ENCODE results near the gene MLLT3.

MLLT3 gene

GRCh38 chr9:20472342-20473045 lies 149.8 kb downstream of the MLLT3 start:
- DNase-seq, result no peak

DNA sequence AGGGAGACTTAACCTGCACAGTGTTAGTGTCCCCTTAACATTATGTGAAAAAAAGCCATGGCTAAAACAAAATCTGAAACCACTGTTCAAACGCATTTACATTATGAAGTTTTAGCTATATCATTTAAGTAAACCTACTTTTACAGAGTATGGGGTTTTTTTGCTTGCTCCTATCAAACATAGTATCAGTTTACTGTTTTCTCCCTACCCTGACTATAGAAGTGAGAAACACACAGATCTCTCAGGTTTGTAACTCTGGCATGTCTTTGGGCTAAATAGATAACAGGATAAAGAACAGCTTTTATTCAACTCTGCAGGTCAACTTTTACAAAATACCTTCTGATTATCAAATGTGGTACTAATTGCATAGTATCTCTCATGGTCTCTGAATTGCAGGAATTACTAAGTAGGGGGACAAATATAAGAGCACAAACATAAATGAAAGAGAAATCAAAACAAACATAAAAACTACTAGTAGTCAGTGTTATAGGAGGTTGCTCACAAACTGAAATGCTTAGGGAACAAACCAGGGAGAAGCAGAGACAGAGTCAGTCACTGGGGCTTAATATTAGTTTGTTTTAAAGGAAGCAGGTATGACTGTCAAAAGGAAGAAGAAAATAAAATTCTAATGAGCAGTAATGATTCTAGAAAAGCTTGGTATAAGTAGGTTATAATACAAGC lies 155.8 kb downstream of the MLLT3 start:
- DNase-seq, result no peak

GRCh38 chr9:20464242-20464641 lies 158.1 kb downstream of the MLLT3 start:
- no peak for DNase-seq

GRCh38 chr9:20463823-20464222 lies 158.5 kb downstream of the MLLT3 start:
- no peak for DNase-seq

- DNase-seq, result no peak
Observed at GRCh38 chr9:20462410-20462809, 159.9 kb downstream of the MLLT3 start.

GRCh38 chr9:20447291-20447690 lies 175.0 kb downstream of the MLLT3 start:
- DNase-seq, result no peak

- no peak for DNase-seq
Observed at GRCh38 chr9:20446248-20446647, 176.1 kb downstream of the MLLT3 start.

DNA sequence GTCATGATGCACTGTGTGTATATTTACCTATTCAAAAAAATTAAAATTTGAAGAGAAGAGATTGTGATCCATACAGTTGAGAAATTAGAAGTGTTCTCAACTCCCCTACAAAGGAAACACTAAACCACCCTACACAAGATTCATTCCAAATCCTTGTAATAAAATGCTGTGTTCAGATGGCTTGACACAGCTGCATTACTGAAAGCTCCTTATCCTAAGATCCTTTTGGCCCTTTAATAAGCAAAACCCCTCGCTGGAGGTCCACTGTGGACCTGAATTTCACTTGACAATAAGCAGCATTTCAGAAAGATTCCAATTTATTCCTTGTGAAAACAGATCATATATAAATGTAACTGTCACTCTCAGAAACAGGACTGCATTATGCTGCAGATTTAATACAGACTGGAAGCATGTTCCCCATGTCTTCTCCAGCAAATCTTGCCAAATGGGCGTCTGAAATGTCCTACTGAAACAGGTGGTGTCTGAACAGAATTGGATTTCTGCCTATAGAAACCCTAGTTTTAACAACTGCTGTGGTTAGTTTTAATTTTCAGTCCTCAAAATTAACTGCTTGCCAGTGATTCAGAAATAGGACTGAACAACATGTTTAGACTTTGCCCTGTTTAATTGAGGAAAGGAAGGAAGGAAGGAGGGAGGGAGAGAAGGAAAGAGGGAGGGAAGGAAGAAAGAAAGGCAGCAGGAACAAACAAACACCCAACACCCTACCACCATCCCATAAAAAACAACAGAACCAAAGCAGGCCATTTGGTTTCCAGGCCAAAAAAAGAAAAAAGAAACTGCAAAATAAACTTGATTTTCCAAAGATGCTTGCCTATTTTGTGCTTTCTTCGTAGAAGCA lies 179.6 kb downstream of the MLLT3 start:
- no peak for DNase-seq

DNA sequence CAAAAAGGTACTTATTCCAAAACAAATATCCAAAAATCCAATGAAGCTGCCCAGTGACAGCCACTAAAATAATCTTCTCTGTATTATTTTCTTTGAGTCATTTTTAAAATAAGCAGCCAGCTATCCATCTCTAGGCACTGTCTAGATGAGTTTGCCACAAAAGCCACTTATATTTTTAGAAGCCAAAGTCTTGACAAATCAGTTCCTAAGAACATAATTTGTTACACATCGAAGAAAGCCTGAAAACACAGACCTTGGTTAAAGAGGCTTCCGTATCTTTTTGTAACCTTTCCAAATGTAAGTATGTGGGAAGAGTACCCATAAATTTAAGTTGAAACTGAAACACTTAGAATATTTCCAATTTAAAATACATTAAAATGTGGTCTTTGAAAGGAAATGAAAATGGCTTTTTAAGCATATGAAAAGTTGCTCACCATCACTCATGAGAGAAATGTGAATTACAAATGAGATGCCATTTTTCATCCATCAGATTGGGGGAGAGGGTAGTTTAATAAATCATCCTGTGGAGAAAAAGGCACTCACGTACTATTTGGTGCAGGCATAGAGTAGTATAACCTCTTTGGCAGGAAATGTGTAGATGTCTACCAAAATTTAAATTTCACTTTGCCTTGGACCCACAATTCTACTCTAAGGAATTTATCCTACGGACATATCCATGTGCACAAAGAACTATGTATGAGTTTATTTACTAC lies 180.4 kb downstream of the MLLT3 start:
- no peak for DNase-seq

DNA sequence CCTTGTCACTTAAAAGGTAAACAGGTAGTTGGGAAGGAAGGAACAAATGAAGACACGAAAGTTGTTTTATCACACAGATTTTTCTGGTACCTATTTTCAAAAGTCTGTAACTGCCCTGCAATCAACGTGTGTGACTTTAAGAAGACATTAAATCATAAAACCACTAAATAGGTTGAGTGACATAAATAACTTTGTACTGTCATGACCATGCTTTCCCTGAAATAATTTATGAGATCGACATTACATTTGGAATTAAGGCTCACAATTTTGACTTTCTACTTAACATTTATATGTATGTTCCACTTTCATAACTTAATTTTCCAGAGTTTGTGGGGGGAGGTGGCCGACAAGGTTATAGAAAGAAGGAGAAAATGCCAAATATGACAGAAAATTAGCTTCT lies 181.1 kb downstream of the MLLT3 start:
- DNase-seq, result no peak

GRCh38 chr9:20437476-20437875 lies 184.8 kb downstream of the MLLT3 start:
- DNase-seq, result no peak

DNA sequence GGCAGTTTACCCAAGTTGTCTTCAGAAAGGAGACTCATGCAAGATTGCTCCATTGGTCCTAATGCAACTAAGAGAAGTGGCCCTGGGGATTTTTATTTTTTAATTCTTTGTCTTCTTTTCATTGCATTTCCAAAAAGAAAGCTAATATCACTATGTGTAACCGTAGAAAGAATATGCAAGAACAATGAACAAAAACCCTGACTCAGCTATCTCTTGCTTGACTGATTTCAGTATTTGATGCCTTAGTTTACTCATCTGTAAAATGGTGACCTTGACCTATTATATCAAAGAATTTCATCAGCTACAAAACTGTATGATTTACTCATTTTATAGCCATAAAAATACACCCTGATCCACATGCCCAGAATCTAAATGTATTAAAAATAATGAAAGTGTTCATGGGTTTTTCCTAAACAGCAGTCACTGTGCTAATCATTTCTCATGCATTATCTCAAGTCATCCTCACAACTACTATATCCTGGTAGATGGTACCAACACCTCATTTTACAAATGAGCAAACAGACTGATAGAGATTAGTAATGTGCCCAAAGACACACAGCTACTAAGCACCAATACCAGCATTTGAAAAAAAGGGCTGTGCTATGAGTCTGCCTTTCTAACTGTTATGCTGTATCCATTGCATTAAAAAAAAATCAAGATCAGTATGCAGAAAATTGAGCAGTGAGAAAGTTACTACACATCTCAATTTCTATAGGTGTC lies 185.7 kb downstream of the MLLT3 start:
- no peak for DNase-seq

DNA sequence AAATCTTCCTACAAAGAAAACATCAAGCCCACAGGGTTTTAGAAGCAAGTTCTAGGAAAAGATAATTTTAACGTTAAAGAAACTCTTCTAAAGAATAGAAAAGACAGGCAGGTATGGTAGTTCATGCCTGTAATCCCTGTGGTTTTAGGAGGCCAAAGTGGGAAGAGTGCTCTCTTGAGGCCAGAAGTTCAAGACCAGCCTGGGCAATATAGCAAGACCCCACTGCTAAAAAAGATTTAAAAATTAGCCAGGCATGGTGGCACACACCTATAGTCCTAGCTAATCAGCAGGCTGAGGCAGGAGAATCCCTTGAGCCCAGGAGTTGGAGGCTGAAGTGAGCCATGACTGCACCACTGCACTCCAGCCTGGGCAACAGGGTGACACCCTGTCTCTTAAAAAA lies 193.3 kb downstream of the MLLT3 start:
- no peak for DNase-seq

DNA sequence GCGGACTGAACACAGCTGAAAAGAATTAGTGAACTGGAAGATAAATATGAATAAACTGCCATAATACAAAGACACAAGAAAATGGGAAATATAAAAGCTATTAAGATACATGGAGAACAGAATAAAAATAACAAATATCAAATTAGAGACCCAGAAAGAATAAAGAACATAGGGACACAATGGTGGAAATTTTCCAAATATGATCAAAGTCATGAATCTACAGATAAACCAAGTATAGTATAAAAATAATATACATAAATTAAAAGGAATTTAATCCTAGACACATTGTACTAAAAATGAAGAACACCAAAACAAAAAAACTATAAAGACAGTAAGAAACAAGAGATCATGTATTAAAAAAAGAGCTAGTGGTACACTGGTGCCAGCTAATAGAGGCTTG lies 194.9 kb downstream of the MLLT3 start:
- DNase-seq, result no peak

GRCh38 chr9:20426019-20426418 lies 196.3 kb downstream of the MLLT3 start:
- DNase-seq, result no peak

DNA sequence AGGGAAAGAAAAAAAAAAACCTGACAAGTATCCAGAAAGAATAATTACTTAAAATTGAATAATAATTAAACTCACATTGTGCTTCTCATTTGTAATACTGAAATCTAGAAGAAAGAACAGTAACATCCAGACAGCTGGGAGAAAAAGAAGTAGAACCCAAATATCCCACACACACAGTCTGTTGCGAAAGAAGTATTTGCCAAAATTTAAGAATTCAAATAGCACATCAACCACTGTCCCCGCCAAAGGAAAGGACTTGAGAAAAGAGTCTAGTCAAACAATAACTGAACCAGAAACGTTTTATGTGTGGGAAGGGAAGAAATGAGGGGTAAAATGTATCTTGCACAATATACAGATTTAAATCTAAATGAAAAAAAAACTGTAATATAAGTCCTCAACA lies 202.8 kb downstream of the MLLT3 start:
- DNase-seq, result no peak

- no peak for DNase-seq
Observed at GRCh38 chr9:20418485-20418884, 203.8 kb downstream of the MLLT3 start.

GRCh38 chr9:20417373-20418080 lies 204.8 kb downstream of the MLLT3 start:
- no peak for DNase-seq

- DNase-seq, result no peak
Observed at GRCh38 chr9:20414150-20414549, 208.1 kb downstream of the MLLT3 start.

DNA sequence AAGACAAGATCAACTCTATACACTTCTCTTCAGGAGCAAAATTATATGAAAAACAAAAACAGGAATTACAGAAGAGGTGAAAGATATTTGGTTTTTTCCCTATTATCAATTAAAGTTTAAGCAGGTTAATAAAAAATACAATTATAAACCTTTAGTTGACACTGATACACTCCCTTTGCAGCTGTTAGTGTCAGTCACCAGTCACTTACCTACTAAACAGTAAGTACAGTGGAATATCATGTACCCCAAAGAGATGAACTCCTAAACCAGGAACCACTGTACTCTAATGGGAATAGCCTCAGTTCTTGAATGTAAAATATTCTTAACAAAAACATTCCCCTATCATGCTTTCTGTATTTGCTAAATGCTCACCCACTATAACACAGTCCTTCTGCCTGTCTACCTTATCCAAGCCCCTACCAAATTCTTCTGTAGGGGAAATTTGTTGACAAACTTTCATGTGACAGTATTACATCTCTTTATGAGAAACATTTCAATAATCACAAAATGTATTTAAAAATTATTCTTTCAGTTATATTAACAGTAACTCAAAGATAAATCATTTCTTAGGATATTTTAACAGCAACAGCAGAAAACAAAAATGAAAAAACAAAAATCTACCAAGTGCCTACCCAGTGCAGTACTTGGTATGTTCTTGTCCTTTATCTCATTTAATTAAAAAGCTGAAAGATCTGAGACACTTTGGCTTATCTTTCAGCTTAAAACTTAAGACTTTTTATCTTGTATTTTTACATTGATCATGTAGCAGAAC lies 212.8 kb downstream of the MLLT3 start:
- DNase-seq, result no peak

- no peak for DNase-seq
Observed at GRCh38 chr9:20408513-20408912, 213.8 kb downstream of the MLLT3 start.

Measured in NCI-H1436 treated with DMSO at 0.1 percent for 48 hours (cell line).